SIG-M5 (cell line): ENCODE measurements around the gene LYST.
"Not testable (repeated sequence)": the region's sequence is repeated elsewhere in the genome, so short reads cannot be mapped to it uniquely, and the experiment has no call there.

ENCODE experiments used
- DNase-seq: peaks from one replicate; lab custom pipeline; 2025; lab: John Stamatoyannopoulos, UW

LYST gene

GRCh38 chr1:235632506-235633401, 234.0 kb downstream of the LYST start:
- DNase-seq, result peak; percentile 69

GRCh38 chr1:235631816-235632215, 234.9 kb downstream of the LYST start:
- no peak for DNase-seq

GRCh38 chr1:235628316-235629005, 238.2 kb downstream of the LYST start:
- DNase-seq, result no peak

- DNase-seq, result no peak
These were observed 240.9 kb downstream of the LYST start for GRCh38 chr1:235625831-235626230.

GRCh38 chr1:235625340-235625739, 241.4 kb downstream of the LYST start:
- no peak for DNase-seq

- DNase-seq, result no peak
These were observed 241.9 kb downstream of the LYST start for GRCh38 chr1:235624721-235625333.

GRCh38 chr1:235622936-235623779, 243.5 kb downstream of the LYST start:
- no peak for DNase-seq

- DNase-seq, result not testable (repeated sequence)
These were observed 247.6 kb downstream of the LYST start for GRCh38 chr1:235619149-235619548.

- no peak for DNase-seq
These were observed 248.9 kb downstream of the LYST start for GRCh38 chr1:235617808-235618207.

- DNase-seq, result no peak
These were observed 249.6 kb downstream of the LYST start for GRCh38 chr1:235617140-235617539.

- no peak for DNase-seq
These were observed 252.2 kb downstream of the LYST start for GRCh38 chr1:235614442-235614954.

GRCh38 chr1:235613602-235614001, 253.1 kb downstream of the LYST start:
- no peak for DNase-seq

- DNase-seq, result no peak
These were observed 253.9 kb downstream of the LYST start for GRCh38 chr1:235612761-235613160.
